B cell (primary cell): ENCODE data around the gene NME7.

Experiments used
- CTCF ChIP-seq: fragments of 200-600 bp; IDR thresholded peaks from one replicate; pipeline ENCODE4 v1.8.0; 2022; ENCODE audit warnings: antibody characterized with exemption, mild to moderate bottlenecking
- EZH2 ChIP-seq: IDR thresholded peaks from 2 replicates; pipeline ENCODE4 v1.6.1; 2012; ENCODE audit warnings: borderline replicate concordance, low read depth, mild to moderate bottlenecking, moderate library complexity, low read length; ENCODE audit not compliant: insufficient read depth, poor library complexity, severe bottlenecking

GRCh38 chr1:169212088-169212487 is 155.5 kb downstream of the NME7 start:
- TF ChIP-seq CTCF (no peak), EZH2 (no peak)
